SK-N-SH treated with all-trans-retinoic acid at 6 μM for 48 hours (cell line): ENCODE results near the gene GPAT2.
"Not testable (repeated sequence)": the region's sequence is repeated elsewhere in the genome, so short reads cannot be mapped to it uniquely, and the experiment has no call there.

ENCODE experiments used
- ARNTL ChIP-seq: fragments of 450-650 bp; formaldehyde crosslinking; IDR thresholded peaks from 2 replicates; pipeline ENCODE4 v1.5.0; 2020; ENCODE audit warnings: low read depth, mild to moderate bottlenecking, moderate library complexity, borderline replicate concordance
- BACH2 ChIP-seq: fragments of 250-450 bp; sonication (Bioruptor Pico); IDR thresholded peaks from 2 replicates; pipeline ENCODE4 v1.9.0; 2021; ENCODE audit warnings: mild to moderate bottlenecking, borderline replicate concordance
- CSDC2 ChIP-seq: fragments of 250-450 bp; sonication (Bioruptor Pico); IDR thresholded peaks from 2 replicates; pipeline ENCODE4 v1.5.0; 2020; ENCODE audit warnings: mild to moderate bottlenecking, moderate library complexity
- ESRRG ChIP-seq: fragments of 250-450 bp; sonication (Bioruptor Pico); IDR thresholded peaks from 2 replicates; pipeline ENCODE4 v1.6.1; 2021; ENCODE audit warnings: mild to moderate bottlenecking
- GLIS3 ChIP-seq: fragments of 250-450 bp; sonication (Bioruptor Pico); IDR thresholded peaks from 2 replicates; pipeline ENCODE4 v1.5.0; 2020; ENCODE audit warnings: mild to moderate bottlenecking, moderate library complexity
- ISL1 ChIP-seq: fragments of 250-450 bp; sonication (Bioruptor Pico); IDR thresholded peaks from 2 replicates; pipeline ENCODE4 v2.1.2; 2022; ENCODE audit warnings: mild to moderate bottlenecking, moderate library complexity
- PPARA ChIP-seq: fragments of 250-450 bp; sonication (Bioruptor Pico); IDR thresholded peaks from 2 replicates; pipeline ENCODE4 v1.5.0; 2020; ENCODE audit warnings: mild to moderate bottlenecking, borderline replicate concordance
- ZFP3 ChIP-seq: fragments of 250-450 bp; sonication (Bioruptor Pico); IDR thresholded peaks from 2 replicates; pipeline ENCODE4 v1.5.0; 2020; ENCODE audit warnings: mild to moderate bottlenecking, moderate library complexity
- ZNF565 ChIP-seq: fragments of 450-650 bp; formaldehyde crosslinking; conservative IDR thresholded peaks from 2 replicates; pipeline ENCODE4 v1.5.0; 2020; ENCODE audit warnings: low read depth, mild to moderate bottlenecking, moderate library complexity
- ZNF70 ChIP-seq: fragments of 450-650 bp; formaldehyde crosslinking; IDR thresholded peaks from 2 replicates; pipeline ENCODE4 v1.5.0; 2020; ENCODE audit warnings: mild to moderate bottlenecking, moderate library complexity
- TF ChIP-seq, protein P1 (sequence below): fragments of 250-450 bp; sonication (Bioruptor Pico); IDR thresholded peaks from 2 replicates; pipeline ENCODE4 v1.8.0; 2021; ENCODE audit warnings: low read depth, mild to moderate bottlenecking, moderate library complexity, borderline replicate concordance
- TF ChIP-seq, protein P2 (sequence below): fragments of 250-450 bp; sonication (Bioruptor Pico); IDR thresholded peaks from 2 replicates; pipeline ENCODE4 v1.5.1; 2020; ENCODE audit warnings: low read depth, mild to moderate bottlenecking, moderate library complexity
- TF ChIP-seq, protein P3 (sequence below): fragments of 250-450 bp; sonication (Bioruptor Pico); IDR thresholded peaks from 2 replicates; pipeline ENCODE4 v1.5.0; 2020; ENCODE audit warnings: mild to moderate bottlenecking, moderate library complexity
- TF ChIP-seq, protein P4 (sequence below): fragments of 250-450 bp; sonication (Bioruptor Pico); IDR thresholded peaks from 2 replicates; pipeline ENCODE4 v1.8.0; 2020; ENCODE audit warnings: mild to moderate bottlenecking, moderate library complexity, borderline replicate concordance

DNA sequence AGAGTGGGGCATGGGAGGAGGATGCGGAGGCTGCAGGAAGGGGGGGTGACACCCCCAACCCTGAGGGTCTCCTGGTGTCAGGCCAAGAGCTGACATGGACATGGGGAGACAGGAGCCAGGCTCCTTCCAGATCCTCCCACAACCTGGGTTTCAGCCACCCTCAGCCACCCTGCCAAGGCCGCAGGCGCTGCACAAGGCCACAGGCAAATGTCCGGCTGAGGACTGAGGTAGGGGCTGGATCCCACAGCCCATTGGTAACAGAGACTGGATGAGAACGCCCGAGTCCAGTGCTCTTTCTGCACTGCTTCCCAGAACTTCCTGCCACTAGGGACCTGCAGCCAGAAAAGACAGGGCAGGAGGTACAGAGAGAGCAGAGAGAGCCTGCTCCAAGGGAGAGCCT is 24.7 kb upstream of the GPAT2 start:
- TF ChIP-seq, protein P1, sequence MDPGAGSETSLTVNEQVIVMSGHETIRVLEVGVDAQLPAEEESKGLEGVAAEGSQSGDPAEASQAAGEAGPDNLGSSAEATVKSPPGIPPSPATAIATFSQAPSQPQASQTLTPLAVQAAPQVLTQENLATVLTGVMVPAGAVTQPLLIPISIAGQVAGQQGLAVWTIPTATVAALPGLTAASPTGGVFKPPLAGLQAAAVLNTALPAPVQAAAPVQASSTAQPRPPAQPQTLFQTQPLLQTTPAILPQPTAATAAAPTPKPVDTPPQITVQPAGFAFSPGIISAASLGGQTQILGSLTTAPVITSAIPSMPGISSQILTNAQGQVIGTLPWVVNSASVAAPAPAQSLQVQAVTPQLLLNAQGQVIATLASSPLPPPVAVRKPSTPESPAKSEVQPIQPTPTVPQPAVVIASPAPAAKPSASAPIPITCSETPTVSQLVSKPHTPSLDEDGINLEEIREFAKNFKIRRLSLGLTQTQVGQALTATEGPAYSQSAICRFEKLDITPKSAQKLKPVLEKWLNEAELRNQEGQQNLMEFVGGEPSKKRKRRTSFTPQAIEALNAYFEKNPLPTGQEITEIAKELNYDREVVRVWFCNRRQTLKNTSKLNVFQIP (CRISPR knock-in tag): not testable (repeated sequence)
- TF ChIP-seq, protein P2, sequence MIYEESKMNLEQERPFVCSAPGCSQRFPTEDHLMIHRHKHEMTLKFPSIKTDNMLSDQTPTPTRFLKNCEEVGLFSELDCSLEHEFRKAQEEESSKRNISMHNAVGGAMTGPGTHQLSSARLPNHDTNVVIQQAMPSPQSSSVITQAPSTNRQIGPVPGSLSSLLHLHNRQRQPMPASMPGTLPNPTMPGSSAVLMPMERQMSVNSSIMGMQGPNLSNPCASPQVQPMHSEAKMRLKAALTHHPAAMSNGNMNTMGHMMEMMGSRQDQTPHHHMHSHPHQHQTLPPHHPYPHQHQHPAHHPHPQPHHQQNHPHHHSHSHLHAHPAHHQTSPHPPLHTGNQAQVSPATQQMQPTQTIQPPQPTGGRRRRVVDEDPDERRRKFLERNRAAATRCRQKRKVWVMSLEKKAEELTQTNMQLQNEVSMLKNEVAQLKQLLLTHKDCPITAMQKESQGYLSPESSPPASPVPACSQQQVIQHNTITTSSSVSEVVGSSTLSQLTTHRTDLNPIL (CRISPR knock-in tag): not testable (repeated sequence)
- TF ChIP-seq, protein P3, sequence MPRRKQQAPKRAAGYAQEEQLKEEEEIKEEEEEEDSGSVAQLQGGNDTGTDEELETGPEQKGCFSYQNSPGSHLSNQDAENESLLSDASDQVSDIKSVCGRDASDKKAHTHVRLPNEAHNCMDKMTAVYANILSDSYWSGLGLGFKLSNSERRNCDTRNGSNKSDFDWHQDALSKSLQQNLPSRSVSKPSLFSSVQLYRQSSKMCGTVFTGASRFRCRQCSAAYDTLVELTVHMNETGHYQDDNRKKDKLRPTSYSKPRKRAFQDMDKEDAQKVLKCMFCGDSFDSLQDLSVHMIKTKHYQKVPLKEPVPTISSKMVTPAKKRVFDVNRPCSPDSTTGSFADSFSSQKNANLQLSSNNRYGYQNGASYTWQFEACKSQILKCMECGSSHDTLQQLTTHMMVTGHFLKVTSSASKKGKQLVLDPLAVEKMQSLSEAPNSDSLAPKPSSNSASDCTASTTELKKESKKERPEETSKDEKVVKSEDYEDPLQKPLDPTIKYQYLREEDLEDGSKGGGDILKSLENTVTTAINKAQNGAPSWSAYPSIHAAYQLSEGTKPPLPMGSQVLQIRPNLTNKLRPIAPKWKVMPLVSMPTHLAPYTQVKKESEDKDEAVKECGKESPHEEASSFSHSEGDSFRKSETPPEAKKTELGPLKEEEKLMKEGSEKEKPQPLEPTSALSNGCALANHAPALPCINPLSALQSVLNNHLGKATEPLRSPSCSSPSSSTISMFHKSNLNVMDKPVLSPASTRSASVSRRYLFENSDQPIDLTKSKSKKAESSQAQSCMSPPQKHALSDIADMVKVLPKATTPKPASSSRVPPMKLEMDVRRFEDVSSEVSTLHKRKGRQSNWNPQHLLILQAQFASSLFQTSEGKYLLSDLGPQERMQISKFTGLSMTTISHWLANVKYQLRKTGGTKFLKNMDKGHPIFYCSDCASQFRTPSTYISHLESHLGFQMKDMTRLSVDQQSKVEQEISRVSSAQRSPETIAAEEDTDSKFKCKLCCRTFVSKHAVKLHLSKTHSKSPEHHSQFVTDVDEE: not testable (repeated sequence)
- not testable (repeated sequence) for TF ChIP-seq ISL1; BACH2 (CRISPR knock-in tag); CSDC2 (CRISPR knock-in tag); ESRRG; ZNF565; ZFP3 (CRISPR knock-in tag); ARNTL (CRISPR knock-in tag); GLIS3 (CRISPR knock-in tag); PPARA (CRISPR knock-in tag); ZNF70 (CRISPR knock-in tag)
- TF ChIP-seq, protein P4, sequence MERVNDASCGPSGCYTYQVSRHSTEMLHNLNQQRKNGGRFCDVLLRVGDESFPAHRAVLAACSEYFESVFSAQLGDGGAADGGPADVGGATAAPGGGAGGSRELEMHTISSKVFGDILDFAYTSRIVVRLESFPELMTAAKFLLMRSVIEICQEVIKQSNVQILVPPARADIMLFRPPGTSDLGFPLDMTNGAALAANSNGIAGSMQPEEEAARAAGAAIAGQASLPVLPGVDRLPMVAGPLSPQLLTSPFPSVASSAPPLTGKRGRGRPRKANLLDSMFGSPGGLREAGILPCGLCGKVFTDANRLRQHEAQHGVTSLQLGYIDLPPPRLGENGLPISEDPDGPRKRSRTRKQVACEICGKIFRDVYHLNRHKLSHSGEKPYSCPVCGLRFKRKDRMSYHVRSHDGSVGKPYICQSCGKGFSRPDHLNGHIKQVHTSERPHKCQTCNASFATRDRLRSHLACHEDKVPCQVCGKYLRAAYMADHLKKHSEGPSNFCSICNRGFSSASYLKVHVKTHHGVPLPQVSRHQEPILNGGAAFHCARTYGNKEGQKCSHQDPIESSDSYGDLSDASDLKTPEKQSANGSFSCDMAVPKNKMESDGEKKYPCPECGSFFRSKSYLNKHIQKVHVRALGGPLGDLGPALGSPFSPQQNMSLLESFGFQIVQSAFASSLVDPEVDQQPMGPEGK (CRISPR knock-in tag): not testable (repeated sequence)
